Umbilical cord (tissue), 1 donor: ENCODE measurements around the gene FAM9A. TPM values are rescaled to one million over a fixed set of nuclear protein-coding genes. Genes with fewer than 3 reads are reported as not detected.

Experiments
- total RNA-seq: library from RNA; depleted of rRNA; stranded (reverse); fragments of >200 nt; gene quantifications from one replicate; pipeline ENCODE4 v1.2.3, GENCODE V29; 2014; ENCODE audit warnings: low replicate concordance; ENCODE audit not compliant: insufficient read depth

Gene FAM9A
- total RNA-seq, 1 donor from 2014 or later: not detected

Other genes starting within 250 kb of the FAM9A start
- gene ANOS1, start 69.2 kb downstream of the FAM9A start, total RNA-seq: 15.9 TPM
- gene FAM9B, start 232.7 kb upstream of the FAM9A start, total RNA-seq: 1.2 TPM